Measurements from ENCODE around the gene SRGAP2C.
"Not testable (repeated sequence)": the region's sequence is repeated elsewhere in the genome, so short reads cannot be mapped to it uniquely, and the experiment has no call there.

Gene SRGAP2C

GRCh38 chr1:121344355-121344754, 159.6 kb downstream of the SRGAP2C start:
- DNase-seq, result not testable (repeated sequence)

GRCh38 chr1:121346654-121347053, 161.9 kb downstream of the SRGAP2C start:
- not testable (repeated sequence) for DNase-seq

- not testable (repeated sequence) for DNase-seq
Observed at GRCh38 chr1:121347476-121347875, 162.7 kb downstream of the SRGAP2C start.

- not testable (repeated sequence) for DNase-seq
Observed at GRCh38 chr1:121348115-121348514, 163.3 kb downstream of the SRGAP2C start.

- DNase-seq, result not testable (repeated sequence)
Observed at GRCh38 chr1:121349332-121349967, 164.7 kb downstream of the SRGAP2C start.

GRCh38 chr1:121355711-121356420, 171.1 kb downstream of the SRGAP2C start:
- not testable (repeated sequence) for DNase-seq

- DNase-seq, result not testable (repeated sequence)
Observed at GRCh38 chr1:121356819-121357218, 172.0 kb downstream of the SRGAP2C start.

- not testable (repeated sequence) for DNase-seq
Observed at GRCh38 chr1:121360531-121360930, 175.8 kb downstream of the SRGAP2C start.

GRCh38 chr1:121361451-121362233, 176.9 kb downstream of the SRGAP2C start:
- not testable (repeated sequence) for DNase-seq

- not testable (repeated sequence) for DNase-seq
Observed at GRCh38 chr1:121362234-121362883, 177.6 kb downstream of the SRGAP2C start.

- DNase-seq, result not testable (repeated sequence)
Observed at GRCh38 chr1:121365316-121365715, 180.5 kb downstream of the SRGAP2C start.

- not testable (repeated sequence) for DNase-seq
Observed at GRCh38 chr1:121365723-121366122, 180.9 kb downstream of the SRGAP2C start.

GRCh38 chr1:121366171-121366570, 181.4 kb downstream of the SRGAP2C start:
- not testable (repeated sequence) for DNase-seq

- DNase-seq, result not testable (repeated sequence)
Observed at GRCh38 chr1:121368910-121369309, 184.1 kb downstream of the SRGAP2C start.

- not testable (repeated sequence) for DNase-seq
Observed at GRCh38 chr1:121369959-121370358, 185.2 kb downstream of the SRGAP2C start.

GRCh38 chr1:121374851-121375367, 190.1 kb downstream of the SRGAP2C start:
- DNase-seq, result not testable (repeated sequence)

GRCh38 chr1:121376986-121377385, 192.2 kb downstream of the SRGAP2C start:
- DNase-seq, result not testable (repeated sequence)

- DNase-seq, result not testable (repeated sequence)
Observed at GRCh38 chr1:121378757-121379156, 194.0 kb downstream of the SRGAP2C start.

- DNase-seq, result not testable (repeated sequence)
Observed at GRCh38 chr1:121384754-121385153, 200.0 kb downstream of the SRGAP2C start.

GRCh38 chr1:121385162-121385561, 200.4 kb downstream of the SRGAP2C start:
- not testable (repeated sequence) for DNase-seq

GRCh38 chr1:121385563-121386288, 201.0 kb downstream of the SRGAP2C start:
- not testable (repeated sequence) for DNase-seq
